Body of pancreas (tissue), 4 donors: Measurements from ENCODE around the gene ZSCAN30. TPM values are rescaled to one million over a fixed set of nuclear protein-coding genes. Genes with fewer than 3 reads are reported as not detected.

Source experiments
- ATAC-seq: fragments of 150-250 bp; one replicate; pipeline ENCODE4 v1.9.1; 2016
- DNase-seq, 4 donors: peaks; one replicate each; pipeline ENCODE4 v3.0.0-alpha.2; 2019
- H3K27ac ChIP-seq, 4 donors: fragments of 200-600 bp; sonication (generic); 1 replicate in 3 of 4; 2 replicates in 1 of 4; pipeline versions ENCODE4 v1.5.1 to v1.6.1; 2016 to 2019; ENCODE audit warnings: mild to moderate bottlenecking in 1 of 4, mixed read lengths in 1 of 4, moderate library complexity in 1 of 4
- H3K27me3 ChIP-seq, 2 donors: fragments of 200-600 bp; sonication (generic); one replicate each; pipeline ENCODE4 v1.6.0; 2016; ENCODE audit warnings: mild to moderate bottlenecking in 1 of 2
- H3K36me3 ChIP-seq, 2 donors: fragments of 200-600 bp; sonication (generic); replicated peaks in 1 of 2; 2 replicates each; pipeline ENCODE4 v1.5.1; 2016; ENCODE audit warnings: low read depth in 2 of 2; ENCODE audit not compliant: insufficient read depth in 1 of 2
- H3K4me1 ChIP-seq: fragments of 200-600 bp; sonication (generic); one replicate; pipeline ENCODE4 v1.6.0; 2016
- H3K4me3 ChIP-seq, 2 donors: fragments of 200-600 bp; sonication (generic); 1 replicate in 1 of 2; 2 replicates in 1 of 2; pipeline ENCODE4 v1.5.1; 2016 to 2019
- H3K9me3 ChIP-seq, 3 donors: fragments of 200-600 bp; sonication (generic); 1 replicate in 2 of 3; 2 replicates in 1 of 3; pipeline ENCODE4 v1.5.1; 2016
- POLR2A ChIP-seq, 3 donors: fragments of 450-650 bp; IDR thresholded peaks; one replicate each; pipeline ENCODE4 v1.6.1; 2016; ENCODE audit warnings: antibody characterized with exemption in 3 of 3, mild to moderate bottlenecking in 2 of 3
- WGBS, 2 donors: methylation state at CpG; one replicate each; pipeline ENCODE4 v1.1.5; 2017; 5-methylcytosine and 5-hydroxymethylcytosine counted together
- intact Hi-C: fragments of 100-400 bp; cut with DNase I; formaldehyde crosslinking; loops from one replicate; pipeline ENCODE4 v1.15.1; 2023
- total RNA-seq, 2 donors: library from RNA; depleted of rRNA; stranded (reverse); fragments of >200 nt; gene quantifications; one replicate each; pipeline ENCODE4 v1.1.0, GENCODE V29; 2016
- TF ChIP-seq, protein P1 (sequence below), 7 experiments: fragments of 450-650 bp in 4 of 7; fragments of 200-600 bp in 3 of 7; sonication (generic) in 3 of 7; IDR thresholded peaks; one replicate each; pipeline ENCODE4 v1.5.1; 2016 to 2019; ENCODE audit warnings: antibody characterized with exemption in 7 of 7

Gene ZSCAN30
- total RNA-seq, 2 donors from 2014 or later: 9.9 to 19.4 TPM

DNA sequence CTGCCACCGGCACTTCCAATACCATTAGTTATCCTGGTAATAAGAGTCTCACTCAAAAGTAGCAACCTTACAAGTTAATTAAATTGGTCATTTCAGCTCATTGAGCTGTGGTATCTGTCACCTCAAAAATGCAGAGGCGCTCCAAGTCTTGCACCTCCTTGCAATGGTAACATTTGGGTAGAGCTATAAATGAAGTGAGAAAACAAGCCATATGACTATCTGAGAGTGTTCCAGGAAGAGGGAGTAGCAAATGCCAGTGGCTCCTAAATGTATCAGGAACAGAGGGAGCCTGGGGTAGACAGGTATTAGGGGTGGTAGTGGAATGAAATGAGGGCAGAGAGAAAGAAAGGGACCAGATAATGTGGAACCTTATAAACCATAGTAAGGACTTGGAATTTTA lies 6.0 kb upstream of the ZSCAN30 start:
- no peak for DNase-seq
- H3K27me3 ChIP-seq: no peaks in the 10 kb centered on the region
- peaks cover 0 to 1% of the 10 kb centered on the region in 2 donors for H3K36me3 ChIP-seq
- intact Hi-C loops: no loop called here
- 90 to 97% methylated on average over 2 of the region's 2 CpGs for WGBS, 2 donors
- H3K27ac ChIP-seq: no peak overlapping the region
- no peaks in the 10 kb centered on the region for H3K9me3 ChIP-seq
- no peak for TF ChIP-seq POLR2A (IDR thresholded peaks at IDR 0.05)
- TF ChIP-seq, protein P1, sequence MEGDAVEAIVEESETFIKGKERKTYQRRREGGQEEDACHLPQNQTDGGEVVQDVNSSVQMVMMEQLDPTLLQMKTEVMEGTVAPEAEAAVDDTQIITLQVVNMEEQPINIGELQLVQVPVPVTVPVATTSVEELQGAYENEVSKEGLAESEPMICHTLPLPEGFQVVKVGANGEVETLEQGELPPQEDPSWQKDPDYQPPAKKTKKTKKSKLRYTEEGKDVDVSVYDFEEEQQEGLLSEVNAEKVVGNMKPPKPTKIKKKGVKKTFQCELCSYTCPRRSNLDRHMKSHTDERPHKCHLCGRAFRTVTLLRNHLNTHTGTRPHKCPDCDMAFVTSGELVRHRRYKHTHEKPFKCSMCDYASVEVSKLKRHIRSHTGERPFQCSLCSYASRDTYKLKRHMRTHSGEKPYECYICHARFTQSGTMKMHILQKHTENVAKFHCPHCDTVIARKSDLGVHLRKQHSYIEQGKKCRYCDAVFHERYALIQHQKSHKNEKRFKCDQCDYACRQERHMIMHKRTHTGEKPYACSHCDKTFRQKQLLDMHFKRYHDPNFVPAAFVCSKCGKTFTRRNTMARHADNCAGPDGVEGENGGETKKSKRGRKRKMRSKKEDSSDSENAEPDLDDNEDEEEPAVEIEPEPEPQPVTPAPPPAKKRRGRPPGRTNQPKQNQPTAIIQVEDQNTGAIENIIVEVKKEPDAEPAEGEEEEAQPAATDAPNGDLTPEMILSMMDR (IDR thresholded peaks at IDR 0.05): no peak
- H3K4me1 ChIP-seq: peaks cover 11% of the 10 kb centered on the region
- H3K4me3 ChIP-seq: no peak overlapping the region
- no peak for ATAC-seq

DNA sequence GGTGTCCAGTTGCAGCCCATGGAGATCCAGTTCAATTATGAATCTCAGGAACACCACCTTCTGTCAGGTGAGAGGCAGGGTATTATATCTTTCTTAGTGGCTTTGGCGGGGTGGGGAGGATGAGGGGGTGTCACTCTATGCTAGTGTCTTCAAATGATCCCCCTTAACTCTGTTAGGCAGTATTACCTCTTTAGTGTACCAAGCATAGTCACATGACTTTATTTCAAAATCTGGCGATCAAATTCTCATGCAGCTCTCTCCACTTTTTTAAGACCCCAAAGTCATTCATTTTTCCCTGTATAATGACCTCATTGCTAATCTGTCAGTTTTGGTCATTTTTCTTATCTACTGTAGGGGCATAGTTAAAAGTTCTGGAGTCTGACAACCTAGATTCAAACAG lies 1.1 kb upstream of the ZSCAN30 start:
- DNase-seq: no peak
- Histone ChIP-seq H3K4me1 (peaks cover 25% of the 10 kb centered on the region), H3K9me3 (no peaks in the 10 kb centered on the region), H3K27me3 (no peaks in the 10 kb centered on the region), H3K4me3 (no peak overlapping the region), H3K36me3 (no peaks in the 10 kb centered on the region), H3K27ac (peak overlapping the region in 1 of 4 donors; percentile 81)
- TF ChIP-seq POLR2A (IDR thresholded peaks at IDR 0.05): no peak
- TF ChIP-seq, protein P1 (IDR thresholded peaks at IDR 0.05): no peak
- intact Hi-C loops: no loop called here
- WGBS, 2 donors: 70 to 80% methylated on average over 2 of the region's 2 CpGs
- ATAC-seq: no peak

DNA sequence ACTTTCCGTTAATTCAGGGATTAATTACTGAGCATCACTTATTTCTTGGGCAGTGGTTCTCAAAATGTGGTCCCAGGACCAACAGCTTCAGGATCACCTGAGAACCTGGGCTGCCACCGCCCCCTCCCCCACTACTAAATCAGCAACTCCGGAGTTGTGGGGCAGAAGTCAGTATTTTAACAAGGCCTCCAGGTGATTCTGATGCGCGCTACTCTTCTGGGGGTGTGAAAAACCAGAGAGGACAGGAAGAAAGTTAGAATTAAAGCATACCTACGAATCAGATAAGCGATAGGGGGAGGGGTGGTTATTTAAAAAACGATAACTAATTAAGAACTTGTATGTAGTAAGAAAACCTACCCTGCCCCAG lies 319 bp downstream of the ZSCAN30 start:
- H3K4me1 ChIP-seq: peaks cover 25% of the 10 kb centered on the region

DNA sequence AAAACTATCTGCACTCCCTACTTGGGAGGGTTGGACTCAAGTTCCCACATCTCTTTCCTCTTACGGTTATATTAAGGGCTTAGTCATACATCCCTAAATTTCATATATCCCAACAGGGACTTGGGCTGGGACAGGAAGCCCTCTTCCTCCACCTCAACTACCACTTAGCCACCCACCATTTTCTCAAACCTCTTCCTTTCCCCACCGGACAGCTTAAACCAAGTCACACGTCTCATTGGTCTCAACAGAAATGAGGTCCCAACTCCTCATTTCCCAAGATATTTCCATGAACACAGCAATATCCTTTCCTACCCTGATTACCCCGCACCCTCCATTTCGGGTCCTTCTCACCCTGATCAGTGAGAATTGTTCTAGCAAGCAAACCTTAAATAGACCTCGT lies 736 bp downstream of the ZSCAN30 start:
- peak overlapping the region; percentile 61 to 84 for H3K4me3 ChIP-seq
- H3K27ac ChIP-seq: peak overlapping the region; percentile 81 to 87 (median 82)
- H3K4me1 ChIP-seq: peaks cover 25% of the 10 kb centered on the region
- ATAC-seq (peak; percentile 4), DNase-seq (no peak)
- 4 to 10% methylated on average over 6 of the region's 6 CpGs for WGBS, 2 donors
- TF ChIP-seq, protein P1 (IDR thresholded peaks at IDR 0.05): no peak
- TF ChIP-seq POLR2A (IDR thresholded peaks at IDR 0.05): no peak
- H3K9me3 ChIP-seq: no peaks in the 10 kb centered on the region
- intact Hi-C loops: loop anchor here (10.0 kb wide), 1 partner anchor 46 kb away; no protein-coding TSS in a partner anchor
- H3K27me3 ChIP-seq: no peaks in the 10 kb centered on the region
- no peaks in the 10 kb centered on the region for H3K36me3 ChIP-seq

More for the DNA sequence above, 319 bp downstream of the ZSCAN30 start:
- no peaks in the 10 kb centered on the region for H3K27me3 ChIP-seq
- H3K9me3 ChIP-seq: no peaks in the 10 kb centered on the region
- peak overlapping the region; percentile 61 to 84 for H3K4me3 ChIP-seq
- DNase-seq (peak; percentile 44 to 60 (median 48)), ATAC-seq (peak; percentile 54)
- no peaks in the 10 kb centered on the region for H3K36me3 ChIP-seq
- intact Hi-C loops: loop anchor here (10.0 kb wide), 1 partner anchor 45 kb away; no protein-coding TSS in a partner anchor
- TF ChIP-seq, protein P1 (IDR thresholded peaks at IDR 0.05): no peak
- no peak for TF ChIP-seq POLR2A (IDR thresholded peaks at IDR 0.05)
- WGBS, 2 donors: 0 to 1% methylated on average over 8 of the region's 8 CpGs
- peak overlapping the region; percentile 81 to 87 (median 82) for H3K27ac ChIP-seq

DNA sequence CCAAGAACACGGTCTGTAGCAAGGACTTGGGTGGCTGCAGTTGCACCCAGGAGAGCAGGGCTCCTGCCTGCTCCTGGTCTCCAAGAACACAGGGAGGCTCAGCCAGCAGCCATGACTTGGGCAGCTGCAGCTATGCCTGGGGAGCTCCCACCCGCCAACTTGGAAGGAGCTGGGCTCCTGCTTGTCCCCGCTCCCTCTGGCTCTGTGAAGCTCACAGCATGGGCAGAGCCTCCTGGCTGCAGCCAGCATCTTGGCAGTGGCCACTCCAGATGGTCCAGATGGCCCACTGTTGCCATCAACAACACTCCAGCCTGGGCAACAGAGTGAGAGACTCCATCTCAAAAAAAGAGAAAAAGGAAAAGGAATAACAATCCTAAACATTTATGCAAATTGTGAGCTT lies 5.2 kb downstream of the ZSCAN30 start:
- Histone ChIP-seq H3K4me3 (no peak overlapping the region), H3K9me3 (no peaks in the 10 kb centered on the region), H3K36me3 (no peaks in the 10 kb centered on the region), H3K27me3 (no peaks in the 10 kb centered on the region), H3K4me1 (peaks cover 10% of the 10 kb centered on the region), H3K27ac (no peak overlapping the region)
- intact Hi-C loops: loop anchor here (10.0 kb wide), 1 partner anchor 50 kb away; no protein-coding TSS in a partner anchor
- DNase-seq (no peak), ATAC-seq (no peak)
- WGBS, 2 donors: 100% methylated on average over 2 to 3 of the region's 3 CpGs
- TF ChIP-seq, protein P1 (IDR thresholded peaks at IDR 0.05): no peak
- TF ChIP-seq POLR2A (IDR thresholded peaks at IDR 0.05): no peak
